ENCODE data around the gene TMPRSS4. TPM values are rescaled to one million over a fixed set of nuclear protein-coding genes. Genes with fewer than 3 reads are reported as not detected.

TMPRSS4 gene
- total RNA-seq, 4 donors from 2014 or later: 224 to 423 (median 248) TPM

GRCh38 chr11:118064956-118065355, 11.9 kb upstream of the TMPRSS4 start:
- 74 to 75% methylated on average over 5 to 9 of the region's 9 CpGs for WGBS, 2 donors (ENCODE audit: low coverage in 1 of 2)
- H3K4me3 ChIP-seq: no peak overlapping the region
- DNase-seq: no peak
- H3K9me3 ChIP-seq: no peaks in the 10 kb centered on the region
- in situ Hi-C loops (cut with MboI; ENCODE audit: low pct_ligation_motif_present in 1 of 4, low pct_unique_long_range_greater_than_20kb in 1 of 4, low sequenced_read_pairs in 3 of 4): loop anchor here in 2 of 4 donors (25.0 kb wide), 2 partner anchors 253 to 628 kb away; partner anchors contain the start of gene FXYD2 (in 1 of the 2)
- no peaks in the 10 kb centered on the region for H3K36me3 ChIP-seq
- H3K27ac ChIP-seq: no peak overlapping the region
- no peaks in the 10 kb centered on the region for H3K27me3 ChIP-seq
- H3K4me1 ChIP-seq: no peaks in the 10 kb centered on the region
- intact Hi-C loops (cut with DNase I; ENCODE audit: low total_unique reads): no loop called here
- no peak for TF ChIP-seq POLR2A (IDR thresholded peaks at IDR 0.05)
- no peak for TF ChIP-seq POLR2AphosphoS5 (IDR thresholded peaks at IDR 0.05)
- no peak for TF ChIP-seq EP300 (IDR thresholded peaks at IDR 0.05; ENCODE audit: low read depth)
- no peak for TF ChIP-seq CTCF (IDR thresholded peaks at IDR 0.05)

- H3K27ac ChIP-seq: no peak overlapping the region
- H3K4me3 ChIP-seq: no peak overlapping the region
- H3K27me3 ChIP-seq: no peaks in the 10 kb centered on the region
- H3K4me1 ChIP-seq: no peaks in the 10 kb centered on the region
- in situ Hi-C loops (cut with MboI; ENCODE audit: low pct_ligation_motif_present in 1 of 4, low pct_unique_long_range_greater_than_20kb in 1 of 4, low sequenced_read_pairs in 3 of 4) (loop anchor here in 2 of 4 donors (25.0 kb wide), 2 partner anchors 253 to 628 kb away; partner anchors contain the start of gene FXYD2 (in 1 of the 2)), intact Hi-C loops (cut with DNase I; ENCODE audit: low total_unique reads) (no loop called here)
- no peaks in the 10 kb centered on the region for H3K36me3 ChIP-seq
- TF ChIP-seq CTCF (IDR thresholded peaks at IDR 0.05): no peak
- TF ChIP-seq EP300 (IDR thresholded peaks at IDR 0.05; ENCODE audit: low read depth): no peak
- no peaks in the 10 kb centered on the region for H3K9me3 ChIP-seq
- 73 to 81% methylated on average over 3 of the region's 3 CpGs for WGBS, 2 donors (ENCODE audit: low coverage in 1 of 2)
- DNase-seq: no peak
Observed at GRCh38 chr11:118065384-118065783, 11.5 kb upstream of the TMPRSS4 start.

- Histone ChIP-seq H3K4me1 (no peaks in the 10 kb centered on the region), H3K36me3 (no peaks in the 10 kb centered on the region), H3K4me3 (no peak overlapping the region), H3K27ac (no peak overlapping the region), H3K27me3 (no peaks in the 10 kb centered on the region), H3K9me3 (no peaks in the 10 kb centered on the region)
- intact Hi-C loops (cut with DNase I; ENCODE audit: low total_unique reads) (no loop called here), in situ Hi-C loops (cut with MboI; ENCODE audit: low pct_ligation_motif_present in 1 of 4, low pct_unique_long_range_greater_than_20kb in 1 of 4, low sequenced_read_pairs in 3 of 4) (loop anchor here in 2 of 4 donors (25.0 kb wide), 2 partner anchors 255 to 630 kb away; partner anchors contain the start of gene FXYD2 (in 1 of the 2))
- 88 to 100% methylated on average over 2 to 8 of the region's 8 CpGs for WGBS, 2 donors (ENCODE audit: low coverage in 1 of 2)
- no peak for DNase-seq
- no peak for TF ChIP-seq CTCF (IDR thresholded peaks at IDR 0.05)
- TF ChIP-seq EP300 (IDR thresholded peaks at IDR 0.05; ENCODE audit: low read depth): no peak
- no peak for TF ChIP-seq POLR2A (IDR thresholded peaks at IDR 0.05)
- no peak for TF ChIP-seq POLR2AphosphoS5 (IDR thresholded peaks at IDR 0.05)
Observed at GRCh38 chr11:118067006-118067405, 9.9 kb upstream of the TMPRSS4 start.

GRCh38 chr11:118068206-118068944, 8.5 kb upstream of the TMPRSS4 start:
- TF ChIP-seq EP300 (IDR thresholded peaks at IDR 0.05; ENCODE audit: low read depth) (no peak), CTCF (IDR thresholded peaks at IDR 0.05) (no peak), POLR2A (IDR thresholded peaks at IDR 0.05) (no peak), POLR2AphosphoS5 (IDR thresholded peaks at IDR 0.05) (no peak)
- intact Hi-C loops (cut with DNase I; ENCODE audit: low total_unique reads): no loop called here
- no peak overlapping the region for H3K27ac ChIP-seq

More at GRCh38 chr11:118068206-118068944, 8.5 kb upstream of the TMPRSS4 start:
- H3K9me3 ChIP-seq: no peaks in the 10 kb centered on the region
- WGBS, 2 donors (ENCODE audit: low coverage in 1 of 2): 75% methylated on average over 24 of the region's 24 CpGs; no CpG with 5 or more reads in 1 of the 2 donors
- H3K4me1 ChIP-seq: no peaks in the 10 kb centered on the region
- no peaks in the 10 kb centered on the region for H3K27me3 ChIP-seq
- DNase-seq: no peak
- in situ Hi-C loops (cut with MboI; ENCODE audit: low pct_ligation_motif_present in 1 of 4, low pct_unique_long_range_greater_than_20kb in 1 of 4, low sequenced_read_pairs in 3 of 4): loop anchor here in 2 of 4 donors (25.0 kb wide), 2 partner anchors 256 to 631 kb away; partner anchors contain the start of gene FXYD2 (in 1 of the 2)
- H3K36me3 ChIP-seq: no peaks in the 10 kb centered on the region
- no peak overlapping the region for H3K4me3 ChIP-seq
